HepG2 (cell line): Measurements from ENCODE around the gene DEFB128. TPM values are rescaled to one million over a fixed set of nuclear protein-coding genes. Genes with fewer than 3 reads are reported as not detected.

Source experiments
- CBFB ChIP-seq: sonication (generic); formaldehyde crosslinking; IDR thresholded peaks from 2 replicates; pipeline ENCODE4 v1.4.0; 2020; ENCODE audit warnings: missing genetic modification reagents
- CBX2 ChIP-seq, 2 experiments: fragments of 200-600 bp in 1 of 2; sonication (generic); formaldehyde crosslinking in 1 of 2; IDR thresholded peaks; 2 replicates each; pipeline versions ENCODE4 v1.7.0 to v1.8.1; 2018 to 2022; ENCODE audit warnings: low read depth in 2 of 2, low read length in 1 of 2, mild to moderate bottlenecking in 1 of 2, missing genetic modification reagents in 1 of 2
- DBP ChIP-seq: sonication (generic); formaldehyde crosslinking; IDR thresholded peaks from 2 replicates; pipeline ENCODE4 v1.4.0; 2020; ENCODE audit warnings: missing genetic modification reagents; ENCODE audit errors: not compliant biosample characterization
- GABPA ChIP-seq, 2 experiments: IDR thresholded peaks; 2 replicates each; pipeline ENCODE4 v1.6.1; 2011 to 2016; ENCODE audit warnings: low read depth in 2 of 2, low read length in 1 of 2, missing biosample characterization in 1 of 2, missing genetic modification characterization in 1 of 2
- GATAD1 ChIP-seq: IDR thresholded peaks from 2 replicates; pipeline ENCODE4 v1.6.1; 2016; ENCODE audit warnings: missing genetic modification reagents, missing compliant biosample characterization
- NR3C1 ChIP-seq: sonication (generic); formaldehyde crosslinking; IDR thresholded peaks from 2 replicates; pipeline ENCODE4 v1.4.0; 2020; ENCODE audit warnings: missing genetic modification reagents
- POLR2AphosphoS5 ChIP-seq: IDR thresholded peaks from 2 replicates; pipeline ENCODE4 v1.6.1; 2012; ENCODE audit warnings: low read depth, low read length
- SOX5 ChIP-seq: IDR thresholded peaks from 2 replicates; pipeline ENCODE4 v1.6.1; 2016; ENCODE audit warnings: borderline replicate concordance
- ZBTB1 ChIP-seq: sonication (generic); formaldehyde crosslinking; IDR thresholded peaks from 2 replicates; pipeline ENCODE4 v1.4.0; 2020; ENCODE audit warnings: missing genetic modification reagents, borderline replicate concordance
- ZNF121 ChIP-seq: sonication (generic); formaldehyde crosslinking; IDR thresholded peaks from 2 replicates; pipeline ENCODE4 v1.5.0; 2020; ENCODE audit warnings: mild to moderate bottlenecking, missing genetic modification reagents
- ZNF142 ChIP-seq: sonication (generic); formaldehyde crosslinking; IDR thresholded peaks from 2 replicates; pipeline ENCODE4 v1.4.0; 2020; ENCODE audit warnings: missing genetic modification reagents
- ZNF234 ChIP-seq: sonication (generic); formaldehyde crosslinking; conservative IDR thresholded peaks from 2 replicates; pipeline ENCODE4 v1.5.1; 2020; ENCODE audit warnings: mild to moderate bottlenecking, missing genetic modification reagents
- ZNF318 ChIP-seq: sonication (generic); formaldehyde crosslinking; IDR thresholded peaks from 2 replicates; pipeline ENCODE4 v1.4.0; 2020; ENCODE audit warnings: mild to moderate bottlenecking, missing genetic modification reagents
- polyA plus RNA-seq, 8 experiments: library from polyadenylated mRNA; depleted of rRNA in 3 of 8; stranded (reverse) in 7 of 8; unstranded in 1 of 8; fragments of >200 nt; fragmentation: Illumina TruSeq in 4 of 8; extraction: Trizol in 4 of 8; gene quantifications; 2 replicates each; pipeline versions ENCODE4 v1.2.1 to v1.2.3, GENCODE V29; 2011 to 2016; ENCODE audit warnings: low read depth in 4 of 8, missing spikeins in 1 of 8, mixed read lengths in 1 of 8; ENCODE audit not compliant: insufficient read depth in 1 of 8
- total RNA-seq, 5 experiments: library from RNA; depleted of rRNA; stranded (reverse); fragments of >200 nt; fragmentation: Illumina TruSeq; extraction: Trizol; gene quantifications; 2 replicates each; pipeline ENCODE4 v1.2.3, GENCODE V29; 2016; ENCODE audit warnings: low read depth in 1 of 5

The DEFB128 gene
- total and polyA plus RNA-seq, 2 of the 13 experiments (the other 11 are each of a cell fraction or from before 2014, with no cell fraction given): not detected

- TF ChIP-seq ZNF142 (CRISPR knock-in tag) (no peak), DBP (CRISPR knock-in tag) (no peak), ZNF121 (no peak), GABPA (IDR thresholded peaks at IDR 0.05; ENCODE audit: low read depth, low read length) (no peak), GABPA (CRISPR knock-in tag; IDR thresholded peaks at IDR 0.05; ENCODE audit: low read depth) (no peak), ZBTB1 (CRISPR knock-in tag) (no peak), CBX2 (IDR thresholded peaks at IDR 0.05; ENCODE audit: low read depth, low read length) (no peak), CBX2 (CRISPR knock-in tag; IDR thresholded peaks at IDR 0.05; ENCODE audit: low read depth) (no peak), NR3C1 (CRISPR knock-in tag) (no peak), ZNF234 (CRISPR knock-in tag) (no peak), CBFB (CRISPR knock-in tag) (no peak), GATAD1 (CRISPR knock-in tag) (no peak), POLR2AphosphoS5 (no peak), ZNF318 (CRISPR knock-in tag) (no peak), SOX5 (CRISPR knock-in tag) (no peak)
These were observed 30.0 kb upstream of the DEFB128 start (continued) for GRCh38 chr20:219290-220115.
